Prostate gland (tissue), 2 donors: ENCODE results near the gene ALOX12. TPM values are rescaled to one million over a fixed set of nuclear protein-coding genes. Genes with fewer than 3 reads are reported as not detected.

Experiments used
- DNase-seq: peaks from one replicate; pipeline ENCODE4 v3.0.0-alpha.2; 2019; ENCODE audit warnings: low spot score
- H3K27ac ChIP-seq, 2 donors: fragments of 200-600 bp; sonication (generic); 2 replicates each; pipeline ENCODE4 v1.5.1; 2017 to 2019
- H3K27me3 ChIP-seq: fragments of 200-600 bp; sonication (generic); replicated peaks from 2 replicates; pipeline ENCODE4 v1.5.1; 2019; ENCODE audit not compliant: insufficient read depth
- H3K36me3 ChIP-seq, 2 donors: fragments of 200-600 bp; sonication (generic); 1 replicate in 1 of 2; 2 replicates in 1 of 2; pipeline versions ENCODE4 v1.5.1 to v1.8.1; 2017 to 2019
- H3K4me1 ChIP-seq: fragments of 200-600 bp; sonication (generic); replicated peaks from 2 replicates; pipeline ENCODE4 v1.5.1; 2019
- H3K4me3 ChIP-seq, 2 donors: fragments of 200-600 bp; sonication (generic); 2 replicates each; pipeline ENCODE4 v1.5.1; 2017 to 2019
- H3K9me3 ChIP-seq: fragments of 200-600 bp; sonication (generic); 2 replicates; pipeline ENCODE4 v1.5.1; 2017
- CTCF ChIP-seq, 4 experiments: fragments of 200-600 bp in 2 of 4; fragments of 450-650 bp in 2 of 4; sonication (generic) in 2 of 4; IDR thresholded peaks; 1 replicate in 3 of 4; 2 replicates in 1 of 4; pipeline ENCODE4 v1.5.1; 2016 to 2019; ENCODE audit warnings: antibody characterized with exemption in 4 of 4, mild to moderate bottlenecking in 2 of 4, moderate library complexity in 2 of 4
- POLR2A ChIP-seq: fragments of 450-650 bp; IDR thresholded peaks from one replicate; pipeline ENCODE4 v1.6.1; 2016; ENCODE audit warnings: antibody characterized with exemption, mild to moderate bottlenecking
- POLR2AphosphoS5 ChIP-seq: sonication (generic); formaldehyde crosslinking; IDR thresholded peaks from one replicate; pipeline ENCODE4 v1.6.1; 2017; ENCODE audit warnings: antibody characterized with exemption
- WGBS: methylation state at CpG from one replicate; pipeline ENCODE4 v1.1.5; 2018; 5-methylcytosine and 5-hydroxymethylcytosine counted together
- intact Hi-C: fragments of 100-400 bp; cut with DNase I; formaldehyde crosslinking; loops from one replicate; pipeline ENCODE4 v1.14.2; 2022
- total RNA-seq, 2 donors: library from RNA; depleted of rRNA; stranded (reverse); fragments of >200 nt; gene quantifications; one replicate each; pipeline ENCODE4 v1.1.0, GENCODE V29; 2016

Gene ALOX12
- total RNA-seq, 2 donors from 2014 or later, result 0.27 to 0.62 TPM

GRCh38 chr17:7017827-7018200 lies 22.0 kb downstream of the ALOX12 start:
- Histone ChIP-seq H3K27ac (peak overlapping the region; percentile 69 to 79), H3K4me1 (peaks cover 16% of the 10 kb centered on the region), H3K9me3 (no peaks in the 10 kb centered on the region), H3K4me3 (no peak overlapping the region), H3K27me3 (peaks cover 3% of the 10 kb centered on the region), H3K36me3 (no peaks in the 10 kb centered on the region)
- intact Hi-C loops, result loop anchor here (5.0 kb wide), 1 partner anchor 366 kb away; the partner anchor contains the start of genes C17orf100 and MED31
- DNase-seq, result no peak
- TF ChIP-seq POLR2A (no peak), CTCF (IDR thresholded peaks at IDR 0.05) (no peak), POLR2AphosphoS5 (no peak)
- 80% methylated on average over 12 of the region's 12 CpGs for WGBS

GRCh38 chr17:7018331-7018964 lies 22.6 kb downstream of the ALOX12 start:
- H3K9me3 ChIP-seq, result no peaks in the 10 kb centered on the region
- peaks cover 15% of the 10 kb centered on the region for H3K4me1 ChIP-seq
- intact Hi-C loops, result loop anchor here (5.0 kb wide), 1 partner anchor 366 kb away; the partner anchor contains the start of genes C17orf100 and MED31
- H3K4me3 ChIP-seq, result peak overlapping the region; percentile 37 to 46
- peak overlapping the region; percentile 69 to 79 for H3K27ac ChIP-seq
- 79% methylated on average over 10 of the region's 10 CpGs for WGBS
- no peak for TF ChIP-seq CTCF (IDR thresholded peaks at IDR 0.05)
- TF ChIP-seq POLR2AphosphoS5, result no peak
- TF ChIP-seq POLR2A, result no peak
- H3K36me3 ChIP-seq, result no peaks in the 10 kb centered on the region
- no peak for DNase-seq
- H3K27me3 ChIP-seq, result peaks cover 3% of the 10 kb centered on the region

- TF ChIP-seq CTCF (IDR thresholded peaks at IDR 0.05) (no peak), POLR2A (no peak), POLR2AphosphoS5 (no peak)
- WGBS, result 30% methylated on average over 10 of the region's 10 CpGs
- Histone ChIP-seq H3K4me3 (peak overlapping the region; percentile 37 to 46), H3K27me3 (peaks cover 3% of the 10 kb centered on the region), H3K36me3 (no peaks in the 10 kb centered on the region), H3K4me1 (peaks cover 7% of the 10 kb centered on the region), H3K27ac (peak overlapping the region; percentile 69 to 79), H3K9me3 (no peaks in the 10 kb centered on the region)
- intact Hi-C loops, result loop anchor here (5.0 kb wide), 1 partner anchor 367 kb away; the partner anchor contains the start of genes C17orf100 and MED31
- DNase-seq, result no peak
These were observed 23.5 kb downstream of the ALOX12 start for GRCh38 chr17:7019367-7019766.

GRCh38 chr17:7019839-7020519 lies 24.1 kb downstream of the ALOX12 start:
- peaks cover 7% of the 10 kb centered on the region for H3K4me1 ChIP-seq
- TF ChIP-seq CTCF (IDR thresholded peaks at IDR 0.05), result no peak
- peak; percentile 49 for TF ChIP-seq POLR2AphosphoS5
- intact Hi-C loops, result loop anchor here (5.0 kb wide), 2 partner anchors 108 to 368 kb away; partner anchors contain the start of genes C17orf100 and MED31
- H3K27me3 ChIP-seq, result peaks cover 3% of the 10 kb centered on the region
- H3K27ac ChIP-seq, result peak overlapping the region; percentile 69 to 79
- no peaks in the 10 kb centered on the region for H3K36me3 ChIP-seq
- no peak for DNase-seq
- WGBS, result 13% methylated on average over 16 of the region's 16 CpGs
- no peaks in the 10 kb centered on the region for H3K9me3 ChIP-seq
- peak overlapping the region; percentile 37 to 46 for H3K4me3 ChIP-seq
